NB4 (cell line): ENCODE results near the gene NFIB.

Experiments
- CTCF ChIP-seq: IDR thresholded peaks from one replicate; pipeline ENCODE4 v1.5.1; 2012; ENCODE audit warnings: low read depth, low read length
- MAX ChIP-seq: IDR thresholded peaks from 2 replicates; pipeline ENCODE4 v1.6.1; 2011; ENCODE audit warnings: low read depth, low read length
- POLR2A ChIP-seq: IDR thresholded peaks from 2 replicates; pipeline ENCODE4 v1.6.1; 2011; ENCODE audit warnings: mild to moderate bottlenecking; ENCODE audit not compliant: insufficient read length; ENCODE audit errors: extremely low read depth

- no peak for TF ChIP-seq CTCF
- TF ChIP-seq MAX, result no peak
- no peak for TF ChIP-seq POLR2A
Measured at GRCh38 chr9:14313378-14313940, 482 bp downstream of the NFIB start.
